Measurements from ENCODE around the gene KCNE3. TPM values are rescaled to one million over a fixed set of nuclear protein-coding genes. Genes with fewer than 3 reads are reported as not detected.

Gene KCNE3
- total RNA-seq, 1 donor from 2014 or later: 1.2 TPM

GRCh38 chr11:74460065-74460464, 7.3 kb downstream of the KCNE3 start:
- Mint-ChIP-seq H3K4me3 (no peak overlapping the region), H3K36me3 (no peaks in the 10 kb centered on the region), H3K27ac (no peak overlapping the region), H3K9me3 (no peaks in the 10 kb centered on the region), H3K4me1 (peaks cover 14% of the 10 kb centered on the region), H3K27me3 (ENCODE audit: insufficient read depth, low read depth) (no peaks in the 10 kb centered on the region)
- no peak overlapping the region for H2AFZ ChIP-seq (replicated peaks)
- no peaks in the 10 kb centered on the region for H3K36me3 ChIP-seq
- H3K27me3 ChIP-seq: no peaks in the 10 kb centered on the region
- no peak overlapping the region for H3K27ac ChIP-seq
- peaks cover 7% of the 10 kb centered on the region for H3K4me1 ChIP-seq
- H3K4me2 ChIP-seq: no peak overlapping the region
- no peak for DNase-seq (ENCODE audit: low spot score)
- no peaks in the 10 kb centered on the region for H3K9me3 ChIP-seq (ENCODE audit: low read depth)
- H3K9ac ChIP-seq: no peak overlapping the region
- TF ChIP-seq EZH2phosphoT487 (IDR thresholded peaks at IDR 0.05): no peak
- no peaks in the 10 kb centered on the region for H3K79me2 ChIP-seq (ENCODE audit: low read depth)
- H4K20me1 ChIP-seq (ENCODE audit: low read depth): no peaks in the 10 kb centered on the region
- H3F3A ChIP-seq (ENCODE audit: low read depth): no peaks in the 10 kb centered on the region
- no peak overlapping the region for H3K4me3 ChIP-seq

GRCh38 chr11:74459584-74459983, 7.8 kb downstream of the KCNE3 start:
- no peak for DNase-seq (ENCODE audit: low spot score)
- no peaks in the 10 kb centered on the region for H3K27me3 Mint-ChIP-seq (ENCODE audit: insufficient read depth, low read depth)
- no peak overlapping the region for H3K27ac ChIP-seq
- no peaks in the 10 kb centered on the region for H3K9me3 Mint-ChIP-seq
- H3K4me2 ChIP-seq: no peak overlapping the region
- H3F3A ChIP-seq (ENCODE audit: low read depth): no peaks in the 10 kb centered on the region
- H3K4me1 Mint-ChIP-seq: peaks cover 14% of the 10 kb centered on the region
- H3K27ac Mint-ChIP-seq: no peak overlapping the region
- no peak overlapping the region for H3K9ac ChIP-seq
- no peak overlapping the region for H2AFZ ChIP-seq (replicated peaks)
- no peaks in the 10 kb centered on the region for H3K27me3 ChIP-seq
- H3K36me3 Mint-ChIP-seq: no peaks in the 10 kb centered on the region
- no peak overlapping the region for H3K4me3 ChIP-seq
- TF ChIP-seq EZH2phosphoT487 (IDR thresholded peaks at IDR 0.05) (no peak), EZH2 (IDR thresholded peaks at IDR 0.05) (no peak), CTCF (IDR thresholded peaks at IDR 0.05) (no peak)
- H4K20me1 ChIP-seq (ENCODE audit: low read depth): no peaks in the 10 kb centered on the region
- peaks cover 7% of the 10 kb centered on the region for H3K4me1 ChIP-seq
- H3K4me3 Mint-ChIP-seq: no peak overlapping the region
- no peaks in the 10 kb centered on the region for H3K79me2 ChIP-seq (ENCODE audit: low read depth)
- H3K36me3 ChIP-seq: no peaks in the 10 kb centered on the region
- no peaks in the 10 kb centered on the region for H3K9me3 ChIP-seq (ENCODE audit: low read depth)

GRCh38 chr11:74457356-74457755, 10.0 kb downstream of the KCNE3 start:
- no peaks in the 10 kb centered on the region for H3K9me3 ChIP-seq (ENCODE audit: low read depth)
- no peak overlapping the region for H3K9ac ChIP-seq
- H4K20me1 ChIP-seq (ENCODE audit: low read depth): no peaks in the 10 kb centered on the region
- no peak overlapping the region for H3K4me2 ChIP-seq
- DNase-seq (ENCODE audit: low spot score): no peak
- peaks cover 14% of the 10 kb centered on the region for H3K4me1 Mint-ChIP-seq
- H3K27me3 ChIP-seq: no peaks in the 10 kb centered on the region
- no peaks in the 10 kb centered on the region for H3K36me3 ChIP-seq
- no peak overlapping the region for H3K27ac Mint-ChIP-seq
- H3K9me3 Mint-ChIP-seq: no peaks in the 10 kb centered on the region
- TF ChIP-seq EZH2phosphoT487 (IDR thresholded peaks at IDR 0.05) (no peak), CTCF (IDR thresholded peaks at IDR 0.05) (no peak), EZH2 (IDR thresholded peaks at IDR 0.05) (no peak)
- H3K36me3 Mint-ChIP-seq: no peaks in the 10 kb centered on the region
- H2AFZ ChIP-seq (replicated peaks): no peak overlapping the region
- H3K27ac ChIP-seq: no peak overlapping the region
- no peak overlapping the region for H3K4me3 Mint-ChIP-seq
- H3K4me3 ChIP-seq: no peak overlapping the region
- no peaks in the 10 kb centered on the region for H3F3A ChIP-seq (ENCODE audit: low read depth)
- peaks cover 7% of the 10 kb centered on the region for H3K4me1 ChIP-seq
- peaks cover 2% of the 10 kb centered on the region for H3K27me3 Mint-ChIP-seq (ENCODE audit: insufficient read depth, low read depth)
- no peaks in the 10 kb centered on the region for H3K79me2 ChIP-seq (ENCODE audit: low read depth)

- no peak for TF ChIP-seq EZH2phosphoT487 (IDR thresholded peaks at IDR 0.05)
- peak; percentile 83 for TF ChIP-seq CTCF (IDR thresholded peaks at IDR 0.05)
- no peak for TF ChIP-seq EZH2 (IDR thresholded peaks at IDR 0.05)
- H4K20me1 ChIP-seq (ENCODE audit: low read depth): no peaks in the 10 kb centered on the region
- H3K79me2 ChIP-seq (ENCODE audit: low read depth): no peaks in the 10 kb centered on the region
These were observed 13.9 kb downstream of the KCNE3 start for GRCh38 chr11:74453373-74453975.

More at GRCh38 chr11:74453373-74453975, 13.9 kb downstream of the KCNE3 start:
- H3K9me3 Mint-ChIP-seq: no peaks in the 10 kb centered on the region
- H3K4me3 Mint-ChIP-seq: no peak overlapping the region
- Histone ChIP-seq H3K27ac (no peak overlapping the region), H3K36me3 (no peaks in the 10 kb centered on the region), H2AFZ (replicated peaks) (no peak overlapping the region), H3K4me2 (no peak overlapping the region), H3K9ac (no peak overlapping the region), H3K27me3 (no peaks in the 10 kb centered on the region), H3K4me1 (no peaks in the 10 kb centered on the region), H3F3A (ENCODE audit: low read depth) (no peaks in the 10 kb centered on the region), H3K9me3 (ENCODE audit: low read depth) (no peaks in the 10 kb centered on the region), H3K4me3 (no peak overlapping the region)
- no peak overlapping the region for H3K27ac Mint-ChIP-seq
- peaks cover 14% of the 10 kb centered on the region for H3K4me1 Mint-ChIP-seq
- peaks cover 4% of the 10 kb centered on the region for H3K27me3 Mint-ChIP-seq (ENCODE audit: insufficient read depth, low read depth)
- peak; percentile 81 for DNase-seq (ENCODE audit: low spot score)
- no peaks in the 10 kb centered on the region for H3K36me3 Mint-ChIP-seq

Data from neural progenitor cell (in vitro differentiated cells).